Vagina (tissue), 2 donors: ENCODE data around the gene HDAC7. TPM values are rescaled to one million over a fixed set of nuclear protein-coding genes. Genes with fewer than 3 reads are reported as not detected.

Source experiments
- DNase-seq, 2 donors: peaks; one replicate each; pipeline ENCODE4 v3.0.0-alpha.2; 2017; ENCODE audit errors: extremely low spot score in 2 of 2
- H3K27ac ChIP-seq: fragments of 200-600 bp; sonication (generic); one replicate; pipeline ENCODE4 v1.5.1; 2019
- H3K27me3 ChIP-seq: fragments of 200-600 bp; sonication (generic); one replicate; pipeline ENCODE4 v1.5.1; 2019
- H3K36me3 ChIP-seq, 2 donors: fragments of 200-600 bp; sonication (generic); one replicate each; pipeline ENCODE4 v1.5.1; 2017 to 2019
- H3K4me1 ChIP-seq: fragments of 200-600 bp; sonication (generic); one replicate; pipeline ENCODE4 v1.5.1; 2019
- H3K4me3 ChIP-seq, 2 donors: fragments of 200-600 bp; sonication (generic); 1 replicate in 1 of 2; 2 replicates in 1 of 2; pipeline ENCODE4 v1.5.1; 2016 to 2019
- H3K9me3 ChIP-seq: fragments of 200-600 bp; sonication (generic); one replicate; pipeline ENCODE4 v1.5.1; 2019
- POLR2A ChIP-seq, 2 donors: fragments of 450-650 bp; IDR thresholded peaks; one replicate each; pipeline ENCODE4 v1.6.1; 2017; ENCODE audit warnings: antibody characterized with exemption in 2 of 2, mild to moderate bottlenecking in 2 of 2, moderate library complexity in 2 of 2
- POLR2AphosphoS5 ChIP-seq, 2 donors: sonication (generic); formaldehyde crosslinking; IDR thresholded peaks; one replicate each; pipeline ENCODE4 v1.9.0; 2017; ENCODE audit warnings: antibody characterized with exemption in 2 of 2, mild to moderate bottlenecking in 2 of 2, low read depth in 1 of 2; ENCODE audit not compliant: insufficient read depth in 1 of 2
- intact Hi-C: fragments of 100-400 bp; cut with DNase I; formaldehyde crosslinking; loops from one replicate; pipeline ENCODE4 v1.15.1; 2023
- total RNA-seq: library from RNA; depleted of rRNA; stranded (reverse); fragments of >200 nt; gene quantifications from one replicate; pipeline ENCODE4 v1.2.3, GENCODE V29; 2016
- TF ChIP-seq, protein P1 (sequence below), 3 experiments: fragments of 450-650 bp in 2 of 3; fragments of 200-600 bp in 1 of 3; sonication (generic) in 1 of 3; IDR thresholded peaks; one replicate each; pipeline ENCODE4 v1.5.1; 2017 to 2019; ENCODE audit warnings: antibody characterized with exemption in 3 of 3, mild to moderate bottlenecking in 2 of 3, moderate library complexity in 2 of 3

Gene HDAC7
- total RNA-seq, 1 donor from 2014 or later: 67.0 TPM

DNA sequence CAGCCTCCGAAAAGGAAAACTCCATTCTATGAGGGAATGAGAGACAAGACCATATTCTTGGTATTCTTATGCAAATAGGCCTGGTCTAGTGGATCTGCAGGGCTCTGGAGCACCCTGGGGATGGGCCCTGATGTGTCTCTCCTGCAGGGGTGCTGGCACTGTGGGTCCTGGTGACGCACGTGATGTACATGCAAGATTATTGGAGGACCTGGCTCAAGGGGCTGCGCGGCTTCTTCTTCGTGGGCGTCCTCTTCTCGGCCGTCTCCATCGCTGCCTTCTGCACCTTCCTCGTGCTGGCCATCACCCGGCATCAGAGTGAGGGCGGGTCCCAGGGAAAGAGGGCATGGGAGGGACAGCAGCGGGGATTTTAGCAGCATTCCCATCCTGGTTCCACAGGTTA lies 40.8 kb downstream of the HDAC7 start:
- TF ChIP-seq POLR2AphosphoS5 (IDR thresholded peaks at IDR 0.05; ENCODE audit: insufficient read depth in 1 of 2, low read depth in 1 of 2): no peak
- TF ChIP-seq, protein P1, sequence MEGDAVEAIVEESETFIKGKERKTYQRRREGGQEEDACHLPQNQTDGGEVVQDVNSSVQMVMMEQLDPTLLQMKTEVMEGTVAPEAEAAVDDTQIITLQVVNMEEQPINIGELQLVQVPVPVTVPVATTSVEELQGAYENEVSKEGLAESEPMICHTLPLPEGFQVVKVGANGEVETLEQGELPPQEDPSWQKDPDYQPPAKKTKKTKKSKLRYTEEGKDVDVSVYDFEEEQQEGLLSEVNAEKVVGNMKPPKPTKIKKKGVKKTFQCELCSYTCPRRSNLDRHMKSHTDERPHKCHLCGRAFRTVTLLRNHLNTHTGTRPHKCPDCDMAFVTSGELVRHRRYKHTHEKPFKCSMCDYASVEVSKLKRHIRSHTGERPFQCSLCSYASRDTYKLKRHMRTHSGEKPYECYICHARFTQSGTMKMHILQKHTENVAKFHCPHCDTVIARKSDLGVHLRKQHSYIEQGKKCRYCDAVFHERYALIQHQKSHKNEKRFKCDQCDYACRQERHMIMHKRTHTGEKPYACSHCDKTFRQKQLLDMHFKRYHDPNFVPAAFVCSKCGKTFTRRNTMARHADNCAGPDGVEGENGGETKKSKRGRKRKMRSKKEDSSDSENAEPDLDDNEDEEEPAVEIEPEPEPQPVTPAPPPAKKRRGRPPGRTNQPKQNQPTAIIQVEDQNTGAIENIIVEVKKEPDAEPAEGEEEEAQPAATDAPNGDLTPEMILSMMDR (IDR thresholded peaks at IDR 0.05): no peak
- no peak for TF ChIP-seq POLR2A (IDR thresholded peaks at IDR 0.05)
- intact Hi-C loops: loop anchor here (2.0 to 5.0 kb wide), 4 partner anchors 42 to 62 kb away; no protein-coding TSS in a partner anchor
- peak overlapping the region; percentile 47 for H3K27ac ChIP-seq
- DNase-seq: no peak
- H3K36me3 ChIP-seq: peaks cover 0 to 2% of the 10 kb centered on the region in 2 donors
- H3K9me3 ChIP-seq: no peaks in the 10 kb centered on the region
- H3K4me3 ChIP-seq: no peak overlapping the region
- H3K27me3 ChIP-seq: no peaks in the 10 kb centered on the region
- peaks cover 76% of the 10 kb centered on the region for H3K4me1 ChIP-seq

GRCh38 chr12:47777741-47778558 lies 41.8 kb downstream of the HDAC7 start:
- H3K36me3 ChIP-seq: no peaks in the 10 kb centered on the region
- no peak overlapping the region for H3K4me3 ChIP-seq
- H3K27me3 ChIP-seq: no peaks in the 10 kb centered on the region
- peaks cover 77% of the 10 kb centered on the region for H3K4me1 ChIP-seq
- H3K27ac ChIP-seq: peak overlapping the region; percentile 73
- DNase-seq: no peak
- H3K9me3 ChIP-seq: no peaks in the 10 kb centered on the region
- intact Hi-C loops: loop anchor here (2.0 to 5.0 kb wide), 4 partner anchors 41 to 61 kb away; no protein-coding TSS in a partner anchor
- TF ChIP-seq POLR2AphosphoS5 (IDR thresholded peaks at IDR 0.05; ENCODE audit: insufficient read depth in 1 of 2, low read depth in 1 of 2) (peak in 1 of 2 donors; percentile 29), POLR2A (IDR thresholded peaks at IDR 0.05) (no peak)

- intact Hi-C loops: loop anchor here (5.0 kb wide), 3 partner anchors 40 to 60 kb away; no protein-coding TSS in a partner anchor
- Histone ChIP-seq H3K27ac (peak overlapping the region; percentile 73), H3K4me1 (peaks cover 74% of the 10 kb centered on the region), H3K4me3 (no peak overlapping the region), H3K36me3 (no peaks in the 10 kb centered on the region), H3K27me3 (no peaks in the 10 kb centered on the region), H3K9me3 (no peaks in the 10 kb centered on the region)
- DNase-seq: no peak
- TF ChIP-seq POLR2AphosphoS5 (IDR thresholded peaks at IDR 0.05; ENCODE audit: insufficient read depth in 1 of 2, low read depth in 1 of 2): no peak
- TF ChIP-seq, protein P1 (IDR thresholded peaks at IDR 0.05): no peak
- no peak for TF ChIP-seq POLR2A (IDR thresholded peaks at IDR 0.05)
Measured at GRCh38 chr12:47777151-47777550, 42.6 kb downstream of the HDAC7 start.

DNA sequence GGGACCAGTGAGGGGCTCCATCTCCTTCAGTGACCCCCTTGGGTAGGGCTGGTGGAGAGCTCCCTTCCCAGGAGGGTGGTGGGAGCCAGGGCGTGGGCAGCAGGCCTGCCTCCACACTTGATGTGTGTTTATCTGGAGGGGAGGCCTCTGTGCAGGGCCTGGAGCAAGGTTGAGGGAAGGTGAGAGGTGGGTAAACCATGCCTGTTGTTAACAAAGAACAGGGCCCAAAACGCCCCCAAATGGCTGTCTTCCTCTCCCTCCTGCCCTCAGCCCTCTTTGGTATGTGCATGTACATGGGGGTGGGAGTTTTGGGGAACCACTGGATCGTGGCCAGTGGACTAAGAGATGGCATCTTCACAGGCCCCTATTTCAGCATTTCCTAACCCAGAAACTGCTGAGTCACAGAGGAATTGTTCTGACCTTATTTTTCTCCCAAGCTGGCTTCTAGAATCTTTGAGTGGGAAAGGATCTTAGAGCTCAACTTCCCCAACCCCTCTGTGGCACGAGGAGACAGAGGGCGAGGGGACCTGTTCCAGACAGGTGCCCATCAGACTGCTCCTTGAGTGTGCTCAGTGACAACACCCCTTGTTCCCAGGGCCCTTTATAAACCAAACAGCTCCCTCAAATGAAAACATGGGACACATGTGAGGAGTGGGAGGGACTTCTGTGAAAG lies 43.1 kb downstream of the HDAC7 start:
- Histone ChIP-seq H3K4me1 (peaks cover 72% of the 10 kb centered on the region), H3K27me3 (no peaks in the 10 kb centered on the region), H3K27ac (peak overlapping the region; percentile 73), H3K4me3 (no peak overlapping the region), H3K36me3 (no peaks in the 10 kb centered on the region), H3K9me3 (no peaks in the 10 kb centered on the region)
- intact Hi-C loops: loop anchor here (5.0 kb wide), 3 partner anchors 39 to 59 kb away; no protein-coding TSS in a partner anchor
- no peak for DNase-seq
- TF ChIP-seq POLR2AphosphoS5 (IDR thresholded peaks at IDR 0.05; ENCODE audit: insufficient read depth in 1 of 2, low read depth in 1 of 2) (peak in 1 of 2 donors; percentile 20), POLR2A (IDR thresholded peaks at IDR 0.05) (no peak)
- TF ChIP-seq, protein P1 (IDR thresholded peaks at IDR 0.05): no peak

GRCh38 chr12:47775100-47775911 lies 44.4 kb downstream of the HDAC7 start:
- no peak for DNase-seq
- no peaks in the 10 kb centered on the region for H3K27me3 ChIP-seq

More at GRCh38 chr12:47775100-47775911, 44.4 kb downstream of the HDAC7 start:
- H3K4me3 ChIP-seq: no peak overlapping the region
- H3K36me3 ChIP-seq: no peaks in the 10 kb centered on the region
- peak overlapping the region; percentile 73 for H3K27ac ChIP-seq
- TF ChIP-seq POLR2AphosphoS5 (IDR thresholded peaks at IDR 0.05; ENCODE audit: insufficient read depth in 1 of 2, low read depth in 1 of 2): no peak
- TF ChIP-seq, protein P1 (IDR thresholded peaks at IDR 0.05): no peak
- TF ChIP-seq POLR2A (IDR thresholded peaks at IDR 0.05): no peak
- peaks cover 67% of the 10 kb centered on the region for H3K4me1 ChIP-seq
- intact Hi-C loops: loop anchor here (5.0 kb wide), 3 partner anchors 38 to 58 kb away; no protein-coding TSS in a partner anchor
- H3K9me3 ChIP-seq: no peaks in the 10 kb centered on the region
